Fibroblast of lung (primary cell): Measurements from ENCODE around the gene PRKCD.

ENCODE experiments used
- EZH2 ChIP-seq: IDR thresholded peaks from 2 replicates; pipeline ENCODE4 v1.5.1; 2012; ENCODE audit warnings: low read length, control low read depth, mild to moderate bottlenecking; ENCODE audit errors: missing control alignments
- TF ChIP-seq, protein P1 (sequence below), 2 donors: IDR thresholded peaks in 1 of 2; conservative IDR thresholded peaks in 1 of 2; 1 replicate in 1 of 2; 2 replicates in 1 of 2; pipeline ENCODE4 v1.5.1; 2011 to 2012; ENCODE audit warnings: low read length in 2 of 2, control low read depth in 1 of 2, inconsistent platforms in 1 of 2, low read depth in 1 of 2, mild to moderate bottlenecking in 1 of 2

DNA sequence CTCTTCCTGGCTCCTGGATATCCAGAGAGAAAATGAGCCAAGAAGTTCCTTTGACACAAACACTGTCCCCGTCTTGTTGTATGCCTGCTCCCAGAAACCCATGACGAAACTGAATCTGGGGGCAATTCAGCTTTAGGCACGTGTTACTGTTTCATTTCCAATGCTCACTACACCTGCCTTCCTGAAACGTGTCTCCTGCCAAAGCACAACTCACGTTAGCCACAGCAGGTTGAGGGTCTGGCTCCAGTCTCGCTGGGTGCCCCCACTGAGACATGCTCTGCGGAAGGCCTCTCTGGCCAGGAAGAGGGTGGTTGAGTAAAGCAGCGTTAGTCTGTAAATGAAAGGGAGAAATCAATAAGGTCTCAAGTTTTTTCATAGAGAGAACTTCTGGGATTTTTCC is 37.5 kb upstream of the PRKCD start:
- TF ChIP-seq, protein P1, sequence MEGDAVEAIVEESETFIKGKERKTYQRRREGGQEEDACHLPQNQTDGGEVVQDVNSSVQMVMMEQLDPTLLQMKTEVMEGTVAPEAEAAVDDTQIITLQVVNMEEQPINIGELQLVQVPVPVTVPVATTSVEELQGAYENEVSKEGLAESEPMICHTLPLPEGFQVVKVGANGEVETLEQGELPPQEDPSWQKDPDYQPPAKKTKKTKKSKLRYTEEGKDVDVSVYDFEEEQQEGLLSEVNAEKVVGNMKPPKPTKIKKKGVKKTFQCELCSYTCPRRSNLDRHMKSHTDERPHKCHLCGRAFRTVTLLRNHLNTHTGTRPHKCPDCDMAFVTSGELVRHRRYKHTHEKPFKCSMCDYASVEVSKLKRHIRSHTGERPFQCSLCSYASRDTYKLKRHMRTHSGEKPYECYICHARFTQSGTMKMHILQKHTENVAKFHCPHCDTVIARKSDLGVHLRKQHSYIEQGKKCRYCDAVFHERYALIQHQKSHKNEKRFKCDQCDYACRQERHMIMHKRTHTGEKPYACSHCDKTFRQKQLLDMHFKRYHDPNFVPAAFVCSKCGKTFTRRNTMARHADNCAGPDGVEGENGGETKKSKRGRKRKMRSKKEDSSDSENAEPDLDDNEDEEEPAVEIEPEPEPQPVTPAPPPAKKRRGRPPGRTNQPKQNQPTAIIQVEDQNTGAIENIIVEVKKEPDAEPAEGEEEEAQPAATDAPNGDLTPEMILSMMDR (conservative IDR thresholded peaks at IDR 0.05 in 1 of 2, IDR thresholded peaks at IDR 0.05 in 1 of 2; ENCODE audit: low read depth in 1 of 2, low read length in 2 of 2) = no peak
- no peak for TF ChIP-seq EZH2
